ENCODE measurements around the gene OR2AE1.

Gene OR2AE1

GRCh38 chr7:99910976-99911375 lies 34.1 kb upstream of the OR2AE1 start:
- peaks cover 16% of the 10 kb centered on the region for H3F3A ChIP-seq (ENCODE audit: insufficient read depth)
- no peak overlapping the region for H3K4me3 ChIP-seq (ENCODE audit: insufficient read depth, low read length, poor library complexity, severe bottlenecking)
- H3K9ac ChIP-seq (ENCODE audit: low read length), result no peak overlapping the region
- no peak overlapping the region for H2AFZ ChIP-seq (ENCODE audit: low read depth, low read length, severe bottlenecking)
- H4K20me1 ChIP-seq (ENCODE audit: low read depth, low read length), result peaks cover 9% of the 10 kb centered on the region; the same call in 1 of the 2 replicates
- no peaks in the 10 kb centered on the region for H3K9me2 ChIP-seq (replicated peaks; ENCODE audit: insufficient read depth, low read length)
- no peak overlapping the region for H3K27ac ChIP-seq (ENCODE audit: low read depth, low read length)
- peaks cover 44% of the 10 kb centered on the region for H3K79me2 ChIP-seq (ENCODE audit: insufficient read depth, low read length)
- no peak for TF ChIP-seq EZH2phosphoT487 (conservative IDR thresholded peaks at IDR 0.05; ENCODE audit: low read length)
- TF ChIP-seq CTCF (IDR thresholded peaks at IDR 0.05; ENCODE audit: insufficient read depth, low read length, poor library complexity, severe bottlenecking), result no peak
- H3K4me2 ChIP-seq (ENCODE audit: low read depth, low read length, poor library complexity, severe bottlenecking), result no peak overlapping the region
- H3K27me3 ChIP-seq (ENCODE audit: low read length), result no peaks in the 10 kb centered on the region
- H3K9me3 ChIP-seq (ENCODE audit: insufficient read depth, low read length), result no peaks in the 10 kb centered on the region
- H3K36me3 ChIP-seq (ENCODE audit: low read length), result peaks cover 21% of the 10 kb centered on the region

GRCh38 chr7:99901581-99901980 lies 24.7 kb upstream of the OR2AE1 start:
- Histone ChIP-seq H3K9me2 (replicated peaks; ENCODE audit: insufficient read depth, low read length) (no peaks in the 10 kb centered on the region), H3K79me2 (ENCODE audit: insufficient read depth, low read length) (no peaks in the 10 kb centered on the region), H3K4me2 (ENCODE audit: low read depth, low read length, poor library complexity, severe bottlenecking) (no peak overlapping the region), H3K27ac (ENCODE audit: low read depth, low read length) (no peak overlapping the region), H3K9me3 (ENCODE audit: insufficient read depth, low read length) (no peaks in the 10 kb centered on the region), H3F3A (ENCODE audit: insufficient read depth) (no peaks in the 10 kb centered on the region), H3K27me3 (ENCODE audit: low read length) (no peaks in the 10 kb centered on the region), H3K4me3 (ENCODE audit: insufficient read depth, low read length, poor library complexity, severe bottlenecking) (no peak overlapping the region), H2AFZ (ENCODE audit: low read depth, low read length, severe bottlenecking) (no peak overlapping the region), H4K20me1 (ENCODE audit: low read depth, low read length) (no peaks in the 10 kb centered on the region), H3K36me3 (ENCODE audit: low read length) (peaks cover 38% of the 10 kb centered on the region), H3K9ac (ENCODE audit: low read length) (no peak overlapping the region)
- TF ChIP-seq EZH2phosphoT487 (conservative IDR thresholded peaks at IDR 0.05; ENCODE audit: low read length), result no peak
- TF ChIP-seq CTCF (IDR thresholded peaks at IDR 0.05; ENCODE audit: insufficient read depth, low read length, poor library complexity, severe bottlenecking), result no peak

GRCh38 chr7:99899830-99900519 lies 23.1 kb upstream of the OR2AE1 start:
- no peaks in the 10 kb centered on the region for H3K9me2 ChIP-seq (replicated peaks; ENCODE audit: insufficient read depth, low read length)
- no peaks in the 10 kb centered on the region for H4K20me1 ChIP-seq (ENCODE audit: low read depth, low read length)
- no peak overlapping the region for H3K4me2 ChIP-seq (ENCODE audit: low read depth, low read length, poor library complexity, severe bottlenecking)
- no peak for TF ChIP-seq CTCF (IDR thresholded peaks at IDR 0.05; ENCODE audit: insufficient read depth, low read length, poor library complexity, severe bottlenecking)
- TF ChIP-seq EZH2phosphoT487 (conservative IDR thresholded peaks at IDR 0.05; ENCODE audit: low read length), result no peak
- H3K9ac ChIP-seq (ENCODE audit: low read length), result no peak overlapping the region
- no peak overlapping the region for H2AFZ ChIP-seq (ENCODE audit: low read depth, low read length, severe bottlenecking)
- H3K36me3 ChIP-seq (ENCODE audit: low read length), result peaks cover 35% of the 10 kb centered on the region
- no peaks in the 10 kb centered on the region for H3K9me3 ChIP-seq (ENCODE audit: insufficient read depth, low read length)
- H3K27me3 ChIP-seq (ENCODE audit: low read length), result no peaks in the 10 kb centered on the region
- H3F3A ChIP-seq (ENCODE audit: insufficient read depth), result 0 out of 2 replicates have a peak, but pooled peaks cover 2% of the 10 kb centered on the region
- no peak overlapping the region for H3K27ac ChIP-seq (ENCODE audit: low read depth, low read length)
- no peaks in the 10 kb centered on the region for H3K79me2 ChIP-seq (ENCODE audit: insufficient read depth, low read length)
- H3K4me3 ChIP-seq (ENCODE audit: insufficient read depth, low read length, poor library complexity, severe bottlenecking), result no peak overlapping the region
